Stimulated activated CD4-positive, alpha-beta T cell treated with anti-CD3 and anti-CD28 coated beads, Interleukin-15, amount 100 ng/mL, for 1 hour (primary cell): ENCODE results near the gene XPO5.
"Not testable (repeated sequence)": the region's sequence is repeated elsewhere in the genome, so short reads cannot be mapped to it uniquely, and the experiment has no call there.

Experiments used
- DNase-seq, 2 donors: peaks; one replicate each; pipeline ENCODE4 v3.0.0-alpha.2; 2020; ENCODE audit warnings: low read depth in 1 of 2, low spot score in 1 of 2

Gene XPO5

DNA sequence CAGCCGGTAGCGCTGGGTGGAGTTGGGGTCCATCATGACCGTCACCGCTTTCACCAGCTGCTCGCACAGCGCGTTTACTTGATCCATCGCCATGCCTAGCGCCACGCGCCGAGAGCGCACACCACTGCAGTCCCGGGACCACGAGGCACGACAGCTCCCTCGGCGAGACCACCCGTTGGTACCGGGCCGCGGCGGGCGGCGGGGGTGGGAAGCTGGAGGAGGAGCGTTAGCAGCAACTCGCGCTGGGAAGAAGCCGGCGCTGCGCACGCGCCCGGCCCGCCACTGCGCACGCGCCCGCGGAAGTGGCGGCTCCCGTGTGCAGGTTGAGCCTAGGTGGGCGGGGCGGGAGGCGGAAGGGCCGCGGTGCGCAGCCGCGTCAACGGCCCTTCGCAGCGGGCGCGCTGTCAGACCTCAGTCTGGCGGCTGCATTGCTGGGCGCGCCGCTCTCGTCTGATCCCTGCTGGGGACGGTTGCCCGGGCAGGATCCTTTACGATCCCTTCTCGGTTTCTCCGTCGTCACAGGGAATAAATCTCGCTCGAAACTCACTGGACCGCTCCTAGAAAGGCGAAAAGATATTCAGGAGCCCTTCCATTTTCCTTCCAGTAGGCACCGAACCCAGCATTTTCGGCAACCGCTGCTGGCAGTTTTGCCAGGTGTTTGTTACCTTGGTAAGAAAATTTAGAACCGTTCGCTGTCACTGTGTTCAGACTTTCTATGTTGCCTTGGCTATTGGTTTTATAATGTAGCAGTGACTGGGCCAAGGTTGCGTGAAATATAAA is at the start of gene XPO5, which contains the start of gene POLH:
XPO5 (minus strand) TSS at position 267 of the 780 bp plus-strand sequence; CDS start at position 93, 174 bp downstream.
POLH (plus strand) TSS at position 414 of the 780 bp plus-strand sequence. CDS start 6,135 bp downstream, outside the sequence.
- DNase-seq = peak; percentile 84 to 89

GRCh38 chr6:43625393-43625992 is 49.7 kb upstream of the XPO5 start:
- no peak for DNase-seq

GRCh38 chr6:43624786-43625288 is 49.0 kb upstream of the XPO5 start:
- no peak for DNase-seq

DNA sequence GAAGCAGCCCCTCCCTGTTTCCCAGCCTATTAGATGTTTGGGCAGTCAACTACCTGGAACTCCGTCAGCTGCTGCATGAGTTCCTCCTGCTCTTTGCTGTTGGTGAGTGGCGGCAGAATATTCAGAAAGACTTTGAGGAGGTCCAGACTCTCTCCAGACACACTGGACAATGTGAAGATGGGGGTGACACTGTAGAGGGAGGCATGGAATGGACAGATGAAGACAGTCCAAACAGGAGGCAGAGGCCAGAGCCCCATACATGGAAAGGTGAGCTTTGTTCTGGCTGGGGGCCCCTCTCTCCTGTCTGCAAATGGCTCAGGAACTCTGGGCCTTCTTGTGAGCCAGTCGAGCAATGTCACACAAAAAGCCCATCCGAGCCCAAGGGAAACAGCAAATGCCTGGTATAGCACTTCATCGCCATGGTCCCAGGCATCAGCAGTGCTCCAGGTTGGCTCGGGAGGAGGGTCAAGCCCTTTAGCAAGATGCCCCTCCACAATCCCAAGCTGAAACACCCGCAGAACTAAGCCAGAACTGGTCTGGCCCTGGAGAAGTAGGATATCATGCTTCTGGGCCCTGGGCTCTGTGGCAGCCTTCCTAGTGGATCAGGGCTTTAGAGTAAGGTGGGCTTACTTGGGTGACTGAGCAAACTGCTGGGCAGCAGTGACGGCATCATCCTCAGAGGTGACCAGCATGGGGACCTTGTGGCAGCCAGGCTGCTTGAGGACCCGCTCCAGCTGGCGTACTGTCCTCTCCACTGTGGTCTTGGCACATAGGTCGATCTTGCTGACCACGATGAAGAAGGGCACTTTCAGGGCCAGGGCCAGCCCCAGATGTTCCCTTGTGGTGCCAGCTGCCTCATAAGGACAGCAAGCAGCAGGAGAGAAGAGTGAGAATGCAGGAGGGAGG is 48.3 kb upstream of the XPO5 start:
- DNase-seq = no peak

GRCh38 chr6:43622541-43622940 is 46.7 kb upstream of the XPO5 start:
- no peak for DNase-seq

DNA sequence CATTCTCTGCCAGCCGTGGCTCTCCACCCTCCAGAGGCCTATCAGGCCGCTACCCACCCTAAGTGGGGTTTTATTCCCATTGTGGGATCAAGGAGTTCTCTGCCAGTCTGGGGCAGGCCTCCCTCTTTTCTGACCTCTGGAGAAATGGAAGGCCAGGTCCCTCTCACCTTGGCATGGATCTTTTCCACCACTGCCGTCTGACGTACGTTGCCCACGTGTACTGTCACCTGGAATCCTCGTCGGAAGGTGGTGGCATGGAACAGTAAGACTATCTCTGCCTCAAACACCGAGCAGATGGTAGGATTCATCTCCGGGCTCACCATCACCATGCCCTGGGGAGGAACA is 46.0 kb upstream of the XPO5 start:
- DNase-seq = no peak

DNA sequence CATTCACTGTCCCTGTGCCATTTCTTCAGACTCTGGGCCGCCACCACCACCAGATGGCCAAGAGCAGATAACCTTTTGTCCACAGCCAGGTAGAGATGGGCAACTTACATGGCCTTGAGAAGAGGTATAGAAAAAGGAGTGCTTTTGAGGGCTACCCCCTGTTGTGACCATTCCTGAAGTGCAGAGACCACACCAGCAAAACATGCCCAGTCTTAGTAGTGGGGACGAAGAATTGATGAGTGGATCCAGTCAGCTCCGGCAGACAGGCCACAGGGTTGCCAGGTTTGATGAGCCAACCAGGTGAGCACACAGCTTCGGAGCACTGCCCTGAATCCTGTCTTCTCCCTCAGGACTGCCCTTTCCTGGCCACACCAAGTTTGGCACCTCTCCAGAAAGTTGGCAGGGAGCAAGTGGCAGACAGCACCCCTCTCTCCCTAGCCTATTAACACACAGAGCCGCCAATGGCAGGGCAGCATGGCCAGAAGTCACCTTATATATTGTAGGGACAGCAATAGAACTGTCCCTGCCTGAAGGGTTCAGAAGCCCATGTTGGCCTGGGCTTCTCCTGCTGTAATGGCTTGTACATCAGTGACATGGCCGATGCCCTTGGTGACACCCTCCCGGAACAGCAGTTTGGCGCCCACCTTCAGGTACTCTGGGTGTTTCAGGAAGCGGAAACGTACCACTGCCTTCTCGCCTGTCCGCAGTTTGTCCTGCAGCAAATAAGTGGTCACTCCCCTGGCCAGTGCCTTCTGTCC is 45.4 kb upstream of the XPO5 start:
- DNase-seq = no peak

DNA sequence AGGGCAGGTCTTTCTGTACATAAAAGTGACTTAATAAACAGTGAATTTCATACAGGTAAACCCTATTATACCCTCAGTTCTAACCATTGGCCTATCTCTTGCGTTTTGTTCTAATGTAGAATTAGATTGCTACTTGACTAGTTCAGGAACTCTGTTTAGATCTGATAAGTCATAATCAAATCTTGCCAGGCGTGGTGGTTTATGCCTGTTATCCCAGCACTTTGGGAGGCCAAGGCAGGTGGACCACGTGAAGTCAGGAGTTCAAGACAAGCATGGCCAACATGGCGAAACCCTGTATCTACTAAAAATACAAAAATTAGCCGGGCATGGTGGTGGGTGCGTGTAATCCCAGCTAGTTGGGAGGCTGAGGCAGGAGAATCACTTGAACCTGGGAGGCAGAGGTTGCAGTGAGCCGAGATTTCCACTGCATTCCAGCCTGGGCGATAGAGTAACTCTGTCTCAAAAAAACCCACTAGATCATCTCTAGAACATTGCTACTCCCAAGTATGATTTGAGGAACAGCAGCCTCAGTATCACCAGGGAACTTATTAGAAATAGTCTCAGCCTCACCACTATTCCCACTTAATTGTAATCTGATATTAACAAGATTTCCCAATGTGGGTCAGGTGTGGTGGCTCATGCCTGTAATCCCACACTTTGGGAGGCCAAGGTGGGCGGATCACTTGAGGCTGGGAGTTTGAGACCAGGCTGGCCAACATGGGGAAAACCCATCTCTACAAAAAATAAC is 41.1 kb upstream of the XPO5 start:
- no peak for DNase-seq

DNA sequence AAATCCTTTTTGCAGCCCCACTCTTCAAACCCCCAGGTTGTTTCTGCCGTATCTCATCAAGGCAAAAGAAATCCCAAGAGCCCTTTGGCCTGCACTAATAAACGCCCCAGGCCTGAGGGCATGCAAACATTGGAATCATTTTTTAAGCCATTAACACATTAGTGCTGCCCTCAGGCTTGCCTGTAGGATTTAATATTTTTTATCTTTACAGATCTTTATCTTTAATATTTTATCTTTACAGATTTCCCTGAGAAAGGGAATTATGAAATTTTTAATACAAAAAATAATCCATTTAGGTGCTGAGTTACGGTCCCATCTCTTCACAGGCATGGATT is 38.5 kb upstream of the XPO5 start:
- DNase-seq = no peak

DNA sequence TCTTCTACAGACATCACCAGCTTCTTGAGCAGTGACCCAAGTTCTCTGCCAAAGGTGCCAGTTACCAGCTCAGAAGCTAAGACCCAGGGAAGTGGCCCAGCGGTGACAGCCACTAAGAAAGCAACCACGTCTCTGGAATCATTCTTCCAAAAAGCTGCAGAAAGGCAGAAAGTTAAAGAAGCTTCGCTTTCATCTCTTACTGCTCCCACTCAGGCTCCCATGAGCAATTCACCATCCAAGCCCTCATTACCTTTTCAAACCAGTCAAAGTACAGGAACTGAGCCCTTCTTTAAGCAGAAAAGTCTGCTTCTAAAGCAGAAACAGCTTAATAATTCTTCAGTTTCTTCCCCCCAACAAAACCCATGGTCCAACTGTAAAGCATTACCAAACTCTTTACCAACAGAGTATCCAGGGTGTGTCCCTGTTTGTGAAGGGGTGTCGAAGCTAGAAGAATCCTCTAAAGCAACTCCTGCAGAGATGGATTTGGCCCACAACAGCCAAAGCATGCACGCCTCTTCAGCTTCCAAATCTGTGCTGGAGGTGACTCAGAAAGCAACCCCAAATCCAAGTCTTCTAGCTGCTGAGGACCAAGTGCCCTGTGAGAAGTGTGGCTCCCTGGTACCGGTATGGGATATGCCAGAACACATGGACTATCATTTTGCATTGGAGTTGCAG is 38.0 kb upstream of the XPO5 start:
- no peak for DNase-seq

DNA sequence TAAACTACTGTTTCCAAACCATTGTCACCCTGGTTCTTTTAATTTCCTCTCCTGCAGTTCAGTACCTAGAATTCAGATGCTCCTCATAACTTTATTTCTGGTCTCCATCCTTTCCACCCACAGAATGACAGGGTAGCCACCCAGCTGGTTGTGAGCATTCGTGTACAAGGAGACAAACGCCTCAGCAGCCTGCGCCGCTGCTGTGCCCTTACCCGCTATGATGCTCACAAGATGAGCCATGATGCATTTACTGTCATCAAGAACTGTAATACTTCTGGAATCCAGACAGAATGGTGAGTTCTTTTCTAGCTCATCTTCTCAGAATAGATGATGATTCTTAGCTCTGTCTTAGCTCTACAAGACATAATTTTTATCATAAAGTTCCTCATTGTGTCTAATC is 34.6 kb upstream of the XPO5 start:
- no peak for DNase-seq

- DNase-seq = no peak
These were observed 33.6 kb upstream of the XPO5 start for GRCh38 chr6:43609402-43609801.

GRCh38 chr6:43608807-43609206 is 33.0 kb upstream of the XPO5 start:
- no peak for DNase-seq

DNA sequence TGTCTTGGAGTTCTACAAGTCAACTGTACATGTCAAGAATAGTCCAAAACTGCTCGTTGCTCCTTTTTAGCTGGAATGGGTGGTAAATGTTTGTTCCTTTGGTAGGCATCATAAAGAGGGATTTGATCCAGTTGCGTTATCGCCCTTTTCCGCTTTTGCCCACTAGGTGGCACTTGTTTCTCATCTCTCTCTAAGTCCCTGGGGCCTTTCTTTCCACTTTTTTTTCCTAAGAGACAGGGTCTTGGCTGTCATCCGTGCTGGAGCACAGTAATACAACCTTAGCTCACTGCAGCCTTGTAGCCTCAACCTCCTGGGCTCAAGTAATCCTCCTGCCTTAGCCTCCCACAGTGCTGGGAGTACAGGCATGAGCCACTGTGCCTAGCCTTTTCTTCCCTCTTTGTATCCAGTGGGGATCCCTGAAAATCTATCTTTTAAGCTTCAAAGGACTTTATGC is 32.5 kb upstream of the XPO5 start:
- DNase-seq = peak; percentile 13 to 40

DNA sequence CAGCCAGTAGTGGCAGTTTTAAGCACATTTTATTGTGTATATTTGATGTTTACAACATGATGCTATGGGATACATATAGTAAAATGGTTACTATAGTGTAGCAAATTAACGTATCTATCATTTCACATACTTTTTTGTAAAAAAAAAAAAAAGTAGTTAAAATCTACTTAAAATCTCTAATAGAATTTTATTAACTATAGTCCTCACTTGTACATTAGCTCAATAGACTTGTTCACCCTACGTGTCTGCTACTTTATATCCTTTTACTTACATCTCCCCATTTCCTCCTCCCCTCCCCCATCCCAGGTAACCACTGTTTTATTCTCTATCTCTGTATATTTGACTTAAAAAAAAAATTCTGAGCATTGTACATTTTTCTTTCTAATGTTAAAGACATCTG is 30.2 kb upstream of the XPO5 start:
- no peak for DNase-seq

DNA sequence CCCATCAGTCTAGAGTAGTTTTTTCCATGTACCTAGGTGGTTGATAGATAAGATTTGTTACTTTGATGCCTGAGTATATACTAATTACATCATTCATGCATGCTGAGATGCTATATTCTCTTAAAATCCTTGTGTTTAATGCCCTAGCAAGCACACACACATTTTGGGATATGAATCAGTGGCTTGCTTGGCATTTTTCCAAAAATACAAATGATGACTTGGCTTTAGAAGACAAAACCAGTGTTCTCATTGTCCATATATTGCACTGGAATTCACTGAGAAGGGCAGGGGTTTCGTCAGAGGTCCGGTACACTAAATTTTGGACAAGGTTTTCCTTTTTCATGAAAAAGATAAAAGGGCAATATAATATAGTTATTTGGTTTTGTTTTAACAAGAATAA is 28.3 kb upstream of the XPO5 start:
- DNase-seq = no peak

DNA sequence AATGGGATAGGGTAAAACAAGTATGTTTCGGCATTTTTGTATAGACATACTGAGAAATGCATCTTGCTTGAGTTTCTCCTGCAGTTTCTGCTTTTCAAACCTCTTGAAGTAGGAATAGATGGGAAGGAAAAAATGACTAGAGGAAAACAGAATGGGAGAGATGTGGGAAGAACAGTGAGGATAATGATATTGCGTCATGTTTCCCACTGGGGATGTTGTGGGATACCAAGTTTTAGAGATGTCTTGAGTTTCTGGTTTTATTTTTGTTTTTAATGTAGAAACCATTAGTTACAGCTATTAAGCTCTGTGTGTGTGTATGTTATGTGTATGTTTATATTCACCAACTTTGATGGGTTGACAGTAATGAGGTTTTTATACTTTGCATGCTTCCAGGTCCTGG is 24.8 kb upstream of the XPO5 start:
- no peak for DNase-seq

GRCh38 chr6:43593938-43594337 is 18.1 kb upstream of the XPO5 start:
- DNase-seq = no peak

- not testable (repeated sequence) for DNase-seq
These were observed 13.7 kb upstream of the XPO5 start for GRCh38 chr6:43589564-43589963.

GRCh38 chr6:43588194-43588593 is 12.4 kb upstream of the XPO5 start:
- DNase-seq = no peak
